ENCODE data around the gene MAP1LC3C.
"Not testable (repeated sequence)": the region's sequence is repeated elsewhere in the genome, so short reads cannot be mapped to it uniquely, and the experiment has no call there.

Gene MAP1LC3C

DNA sequence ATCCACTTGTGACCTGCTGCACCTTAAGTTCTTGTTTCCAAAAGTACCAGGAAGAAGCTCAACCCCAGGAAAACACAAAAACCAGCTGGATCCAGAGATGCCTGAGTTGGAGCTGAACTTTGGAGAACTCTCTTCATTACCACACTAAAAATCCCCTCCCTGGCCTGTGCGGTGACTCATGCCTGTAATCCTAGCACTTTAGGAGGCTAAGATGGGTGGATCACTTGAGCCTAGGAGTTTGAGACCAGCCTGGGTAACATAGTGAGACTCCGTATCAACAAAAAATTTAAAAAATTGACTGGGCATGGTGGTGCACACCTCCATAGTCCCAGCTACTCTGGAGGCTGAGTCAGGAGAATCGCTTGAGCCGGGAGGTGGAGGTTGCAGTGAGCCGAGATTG lies 6.2 kb downstream of the MAP1LC3C start:
- no peak for DNase-seq (ENCODE audit: low read depth, low spot score)

- no peak for DNase-seq (ENCODE audit: low read depth, low spot score)
Measured at GRCh38 chr1:241990040-241990439, 8.9 kb downstream of the MAP1LC3C start.

GRCh38 chr1:241988389-241988930 lies 10.4 kb downstream of the MAP1LC3C start:
- DNase-seq (ENCODE audit: low read depth, low spot score): not testable (repeated sequence)

GRCh38 chr1:241985787-241986186 lies 13.1 kb downstream of the MAP1LC3C start:
- no peak for DNase-seq (ENCODE audit: low read depth, low spot score)

GRCh38 chr1:241979926-241980325 lies 19.0 kb downstream of the MAP1LC3C start:
- DNase-seq (ENCODE audit: low read depth, low spot score): no peak

- no peak for DNase-seq (ENCODE audit: low read depth, low spot score)
Measured at GRCh38 chr1:241979071-241979470, 19.8 kb downstream of the MAP1LC3C start.

DNA sequence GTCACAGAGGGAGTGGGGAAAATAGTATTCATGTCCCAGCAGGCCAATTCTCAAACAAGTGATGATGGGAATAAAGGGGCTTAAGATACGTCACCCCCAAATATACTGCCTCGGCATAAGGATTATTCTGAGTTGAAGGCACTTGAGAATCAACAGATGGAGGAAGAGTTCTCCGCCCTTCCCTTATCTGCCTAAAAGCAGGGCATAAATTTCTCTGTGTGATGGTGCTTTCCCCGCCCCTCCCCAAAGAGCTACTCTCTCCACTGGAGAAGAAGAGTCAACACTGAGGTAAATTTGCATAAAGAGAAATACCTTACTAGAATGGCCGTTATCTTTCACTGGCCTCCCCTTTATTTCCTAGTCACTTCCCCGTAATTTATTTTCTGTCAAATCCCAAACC lies 22.7 kb downstream of the MAP1LC3C start:
- no peak for DNase-seq (ENCODE audit: low read depth, low spot score)

GRCh38 chr1:241972703-241973369 lies 26.1 kb downstream of the MAP1LC3C start:
- DNase-seq (ENCODE audit: low read depth, low spot score): no peak

DNA sequence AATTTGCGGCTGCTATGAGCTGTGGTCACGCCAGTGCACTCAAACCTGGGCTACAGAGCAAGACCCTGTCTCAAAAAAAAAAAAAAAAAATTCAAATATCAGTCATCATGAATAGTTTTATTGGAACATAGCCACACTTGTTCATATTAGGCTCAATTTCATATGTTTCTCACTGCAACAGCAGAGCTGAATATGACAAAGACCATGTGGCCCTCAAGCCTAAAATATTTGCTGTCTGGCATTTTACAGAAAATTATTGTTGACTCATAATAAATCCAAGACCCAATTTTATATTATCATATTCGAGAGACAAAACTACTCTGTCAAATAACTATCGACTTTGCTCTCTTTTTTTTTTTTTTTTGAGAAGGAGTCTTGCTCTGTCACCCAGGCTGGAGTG lies 30.3 kb downstream of the MAP1LC3C start:
- no peak for DNase-seq (ENCODE audit: low read depth, low spot score)

DNA sequence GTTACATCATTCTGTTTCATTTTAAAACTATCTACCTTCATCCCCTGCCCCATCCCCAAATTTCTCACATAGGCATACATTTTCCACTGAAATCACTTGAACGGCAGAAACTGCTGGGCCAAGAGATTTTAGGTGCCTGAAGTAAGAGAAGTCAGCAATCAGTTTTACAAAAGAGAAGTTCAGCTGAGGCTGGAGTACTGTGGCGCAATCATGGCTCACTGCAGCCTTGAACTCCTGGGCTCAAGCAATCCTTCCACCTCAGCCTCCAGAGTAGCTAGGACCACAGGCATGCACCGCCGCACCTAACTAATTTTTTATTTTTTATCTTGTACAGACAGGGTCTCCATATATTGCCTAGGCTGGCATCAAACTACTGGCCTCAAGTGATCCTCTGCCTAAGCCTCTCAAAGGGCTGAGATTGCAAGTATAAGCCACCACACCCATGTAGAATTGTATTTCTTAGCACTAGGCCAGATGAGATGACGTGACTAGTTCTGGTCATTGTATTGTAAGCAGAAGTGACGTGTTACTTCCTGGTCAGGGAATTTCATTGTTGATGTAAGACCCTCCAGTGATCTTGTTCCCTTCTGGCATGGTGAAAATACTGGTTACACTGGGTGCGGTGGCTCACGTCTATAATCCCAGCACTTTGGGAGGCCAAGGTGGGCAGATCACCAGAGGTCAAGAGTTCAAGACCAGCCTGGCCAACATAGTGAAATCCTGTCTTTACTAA lies 34.2 kb downstream of the MAP1LC3C start:
- DNase-seq (ENCODE audit: low read depth, low spot score): no peak

DNA sequence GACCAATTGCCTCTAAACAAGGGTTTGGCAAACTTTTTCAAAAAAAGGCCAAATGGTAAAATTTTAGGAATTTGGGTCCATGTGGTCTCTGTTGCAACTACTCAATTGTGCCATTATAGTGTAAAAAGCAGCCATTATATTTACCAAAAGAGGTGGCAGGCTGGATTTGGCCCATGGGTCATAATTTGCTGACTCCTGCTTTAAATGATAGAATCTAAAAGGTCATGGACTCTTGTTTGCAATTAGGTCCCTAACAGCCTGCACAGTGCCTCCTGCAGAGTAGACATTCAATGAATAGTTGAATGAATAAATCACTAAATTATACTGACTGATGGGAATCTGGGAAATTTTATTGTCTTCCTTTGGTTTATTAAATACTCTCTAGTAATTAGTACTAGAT lies 35.2 kb downstream of the MAP1LC3C start:
- DNase-seq (ENCODE audit: low read depth, low spot score): no peak

DNA sequence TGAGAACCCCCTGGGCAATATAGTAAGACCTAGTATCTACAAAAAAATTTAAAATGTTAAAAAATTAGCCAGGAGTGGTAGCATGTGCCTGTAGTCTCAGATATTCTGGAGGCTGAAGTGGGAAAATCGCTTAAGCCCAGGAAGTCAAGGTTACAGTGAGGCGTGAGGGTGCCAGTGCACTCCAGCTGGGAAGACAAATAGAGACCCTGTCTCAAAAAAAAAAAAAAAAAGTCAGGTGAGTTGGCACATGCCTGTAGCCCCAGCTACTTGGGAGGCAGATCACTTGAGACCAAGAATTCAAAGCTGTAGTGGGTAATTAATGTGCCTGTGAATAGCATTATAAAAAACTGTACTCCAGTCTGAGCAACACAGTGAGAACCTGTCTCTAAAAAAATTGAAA lies 36.7 kb downstream of the MAP1LC3C start:
- no peak for DNase-seq (ENCODE audit: low read depth, low spot score)

DNA sequence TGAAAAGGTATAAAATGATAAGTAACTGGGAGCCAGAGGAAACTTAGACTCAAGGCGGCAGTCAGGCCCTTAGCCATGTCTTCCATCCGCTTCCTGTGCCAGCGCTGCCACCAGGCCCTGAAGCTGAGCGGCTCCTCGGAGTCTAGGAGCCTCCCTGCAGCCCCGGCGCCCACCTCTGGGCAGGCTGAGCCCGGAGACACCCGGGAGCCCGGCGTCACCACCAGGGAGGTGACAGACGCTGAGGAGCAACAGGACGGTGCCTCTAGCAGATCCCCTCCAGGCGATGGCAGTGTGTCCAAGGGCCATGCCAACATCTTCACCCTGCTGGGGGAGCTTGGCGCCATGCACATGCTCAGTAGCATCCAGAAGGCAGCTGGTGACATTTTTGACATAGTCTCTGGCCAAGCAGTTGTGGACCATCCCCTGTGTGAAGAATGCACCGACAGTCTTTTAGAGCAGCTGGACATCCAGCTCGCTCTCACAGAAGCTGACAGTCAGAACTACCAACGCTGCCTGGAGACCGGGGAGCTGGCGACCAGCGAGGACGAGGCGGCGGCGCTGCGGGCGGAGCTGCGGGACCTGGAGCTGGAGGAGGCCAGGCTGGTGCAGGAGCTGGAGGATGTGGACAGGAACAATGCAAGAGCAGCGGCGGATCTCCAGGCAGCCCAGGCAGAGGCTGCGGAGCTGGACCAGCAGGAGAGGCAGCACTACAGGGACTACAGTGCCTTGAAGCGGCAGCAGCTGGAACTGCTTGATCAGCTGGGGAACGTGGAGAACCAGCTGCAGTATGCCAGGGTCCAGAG lies 41.0 kb downstream of the MAP1LC3C start, which contains the start of gene BECN2:
Gene BECN2 (plus strand): TSS at position 76 of the 803 bp plus-strand sequence. CDS start 0 bp downstream, at position 76.
- no peak for DNase-seq (ENCODE audit: low read depth, low spot score)

GRCh38 chr1:241950390-241950789 lies 48.5 kb downstream of the MAP1LC3C start:
- no peak for DNase-seq (ENCODE audit: low read depth, low spot score)

DNA sequence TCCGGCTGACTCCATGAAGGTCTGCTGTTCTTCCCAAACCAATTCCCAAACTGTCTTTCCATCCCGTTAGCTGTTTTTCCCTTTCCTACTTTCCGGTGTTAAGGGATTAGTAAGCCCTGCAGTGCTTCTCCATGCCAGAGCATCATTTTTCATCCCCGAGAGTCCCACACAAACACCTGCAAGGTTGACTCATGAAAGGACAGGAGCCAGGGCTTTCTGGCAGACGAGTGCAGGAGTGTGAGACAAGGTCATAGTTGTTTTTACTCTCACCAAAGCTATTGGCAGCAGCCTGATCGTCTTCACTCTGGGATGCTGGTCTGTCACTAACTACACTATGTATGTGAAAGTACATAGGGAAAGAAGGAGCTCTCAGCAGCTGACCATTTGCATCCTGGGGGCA lies 51.5 kb downstream of the MAP1LC3C start:
- no peak for DNase-seq (ENCODE audit: low read depth, low spot score)

Measured in activated naive CD8-positive, alpha-beta T cell treated with anti-CD3 and anti-CD28 coated beads, Interleukin-2, amount 50 U/mL, for 16 hours (primary cell).